Activated CD8-positive, alpha-beta memory T cell treated with anti-CD3 and anti-CD28 coated beads for 24 hours (primary cell): ENCODE data around the gene GREB1.

ENCODE experiments used
- DNase-seq: peaks from one replicate; pipeline ENCODE4 v3.0.0-alpha.2; 2020

Gene GREB1

GRCh38 chr2:11581797-11582611, 48.2 kb downstream of the GREB1 start:
- no peak for DNase-seq

- no peak for DNase-seq
Measured at GRCh38 chr2:11582612-11582861, 48.7 kb downstream of the GREB1 start.

GRCh38 chr2:11582862-11583752, 49.3 kb downstream of the GREB1 start:
- DNase-seq: peak; percentile 85

- peak; percentile 90 for DNase-seq
Measured at GRCh38 chr2:11583840-11584524, 50.1 kb downstream of the GREB1 start.

- no peak for DNase-seq
Measured at GRCh38 chr2:11584525-11585056, 50.7 kb downstream of the GREB1 start.

- DNase-seq: no peak
Measured at GRCh38 chr2:11585071-11585470, 51.2 kb downstream of the GREB1 start.

GRCh38 chr2:11588228-11589110, 54.6 kb downstream of the GREB1 start:
- no peak for DNase-seq

GRCh38 chr2:11589316-11589940, 55.6 kb downstream of the GREB1 start:
- DNase-seq: no peak

GRCh38 chr2:11590193-11590592, 56.3 kb downstream of the GREB1 start:
- no peak for DNase-seq

- no peak for DNase-seq
Measured at GRCh38 chr2:11591091-11591490, 57.2 kb downstream of the GREB1 start.

GRCh38 chr2:11592671-11593574, 59.1 kb downstream of the GREB1 start:
- DNase-seq: no peak

GRCh38 chr2:11596801-11597200, 63.0 kb downstream of the GREB1 start:
- no peak for DNase-seq

GRCh38 chr2:11597538-11598225, 63.8 kb downstream of the GREB1 start:
- no peak for DNase-seq

GRCh38 chr2:11598228-11598731, 64.4 kb downstream of the GREB1 start:
- DNase-seq: no peak

GRCh38 chr2:11602563-11603204, 68.8 kb downstream of the GREB1 start:
- no peak for DNase-seq

GRCh38 chr2:11610624-11611242, 76.9 kb downstream of the GREB1 start:
- DNase-seq: no peak

GRCh38 chr2:11611251-11611650, 77.4 kb downstream of the GREB1 start:
- no peak for DNase-seq

- DNase-seq: no peak
Measured at GRCh38 chr2:11612553-11613215, 78.8 kb downstream of the GREB1 start.
